Retinal pigment epithelial cell (primary cell): ENCODE data around the gene TMPRSS13.
"Not testable (repeated sequence)": the region's sequence is repeated elsewhere in the genome, so short reads cannot be mapped to it uniquely, and the experiment has no call there.

Experiments
- DNase-seq: peaks from one replicate; pipeline ENCODE4 v3.0.0-alpha.2; 2010; ENCODE audit warnings: low read depth
- H3K4me3 ChIP-seq: 2 replicates; pipeline ENCODE4 v1.5.1; 2011; ENCODE audit warnings: mild to moderate bottlenecking, low read length, control low read depth, moderate library complexity
- TF ChIP-seq, protein P1 (sequence below): conservative IDR thresholded peaks from 2 replicates; pipeline ENCODE4 v1.5.1; 2011; ENCODE audit warnings: low read depth, low read length, control low read depth, inconsistent platforms

The TMPRSS13 gene

DNA sequence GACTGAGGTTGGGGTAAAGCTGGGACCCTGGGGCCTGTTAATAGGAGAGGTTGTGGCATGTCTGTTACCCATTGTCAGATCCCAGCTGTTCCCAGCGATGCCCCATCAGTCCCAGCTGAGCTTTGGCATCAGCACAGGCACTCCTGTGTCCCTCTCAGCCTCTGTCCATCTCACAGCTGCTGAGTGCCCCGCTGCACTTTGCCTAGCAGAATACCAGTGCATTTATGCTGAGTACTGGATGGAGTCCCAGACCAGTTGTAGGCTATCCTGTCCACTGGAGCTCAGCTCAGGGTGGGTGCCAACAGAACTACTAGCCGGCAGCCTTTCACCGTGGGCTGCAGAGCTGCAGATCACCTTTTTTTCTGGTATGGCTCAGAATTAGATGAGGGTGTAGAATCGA, 62.7 kb downstream of the TMPRSS13 start:
- H3K4me3 ChIP-seq = no peak overlapping the region
- no peak for DNase-seq
- TF ChIP-seq, protein P1, sequence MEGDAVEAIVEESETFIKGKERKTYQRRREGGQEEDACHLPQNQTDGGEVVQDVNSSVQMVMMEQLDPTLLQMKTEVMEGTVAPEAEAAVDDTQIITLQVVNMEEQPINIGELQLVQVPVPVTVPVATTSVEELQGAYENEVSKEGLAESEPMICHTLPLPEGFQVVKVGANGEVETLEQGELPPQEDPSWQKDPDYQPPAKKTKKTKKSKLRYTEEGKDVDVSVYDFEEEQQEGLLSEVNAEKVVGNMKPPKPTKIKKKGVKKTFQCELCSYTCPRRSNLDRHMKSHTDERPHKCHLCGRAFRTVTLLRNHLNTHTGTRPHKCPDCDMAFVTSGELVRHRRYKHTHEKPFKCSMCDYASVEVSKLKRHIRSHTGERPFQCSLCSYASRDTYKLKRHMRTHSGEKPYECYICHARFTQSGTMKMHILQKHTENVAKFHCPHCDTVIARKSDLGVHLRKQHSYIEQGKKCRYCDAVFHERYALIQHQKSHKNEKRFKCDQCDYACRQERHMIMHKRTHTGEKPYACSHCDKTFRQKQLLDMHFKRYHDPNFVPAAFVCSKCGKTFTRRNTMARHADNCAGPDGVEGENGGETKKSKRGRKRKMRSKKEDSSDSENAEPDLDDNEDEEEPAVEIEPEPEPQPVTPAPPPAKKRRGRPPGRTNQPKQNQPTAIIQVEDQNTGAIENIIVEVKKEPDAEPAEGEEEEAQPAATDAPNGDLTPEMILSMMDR = no peak

GRCh38 chr11:117865546-117865945, 63.7 kb downstream of the TMPRSS13 start:
- DNase-seq, H3K4me3 ChIP-seq: not testable (repeated sequence)

- H3K4me3 ChIP-seq = no peak overlapping the region
- TF ChIP-seq, protein P1 = no peak
- DNase-seq = no peak
Observed at GRCh38 chr11:117863383-117863782, 65.8 kb downstream of the TMPRSS13 start.

GRCh38 chr11:117862753-117863152, 66.4 kb downstream of the TMPRSS13 start:
- DNase-seq = no peak
- TF ChIP-seq, protein P1 = no peak
- no peak overlapping the region for H3K4me3 ChIP-seq

GRCh38 chr11:117862019-117862725, 67.0 kb downstream of the TMPRSS13 start:
- TF ChIP-seq, protein P1 = no peak
- DNase-seq = no peak
- H3K4me3 ChIP-seq = no peak overlapping the region

GRCh38 chr11:117861151-117862018, 67.8 kb downstream of the TMPRSS13 start:
- TF ChIP-seq, protein P1 = no peak
- DNase-seq = no peak
- H3K4me3 ChIP-seq = no peak overlapping the region

DNA sequence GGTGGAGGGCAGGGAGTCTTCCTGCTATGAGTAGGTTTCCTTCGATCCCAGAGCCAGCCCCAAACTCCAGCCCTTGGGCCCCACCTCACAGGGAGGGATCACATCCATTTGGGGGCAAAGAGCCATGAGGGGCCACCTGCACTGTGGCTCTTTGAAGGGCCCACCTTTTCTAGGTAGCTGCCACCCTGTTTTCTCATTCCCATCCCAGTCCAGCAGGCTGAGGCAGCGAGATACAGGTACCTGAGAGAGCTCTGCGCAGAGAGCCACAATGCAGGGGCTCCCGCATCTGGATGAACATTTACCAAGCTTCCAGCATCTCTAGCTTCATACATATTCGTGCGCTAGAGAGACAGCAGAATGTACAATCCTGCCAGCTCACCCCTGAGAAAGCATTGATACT, 69.1 kb downstream of the TMPRSS13 start:
- TF ChIP-seq, protein P1 = no peak
- no peak overlapping the region for H3K4me3 ChIP-seq
- DNase-seq = no peak
